HL-60 (cell line): ENCODE measurements around the gene DMAC1.

ENCODE experiments used
- CTCF ChIP-seq: IDR thresholded peaks from one replicate; pipeline ENCODE4 v1.5.1; 2011; ENCODE audit warnings: low read length, control low read depth, inconsistent platforms; ENCODE audit not compliant: insufficient read depth
- GABPA ChIP-seq: IDR thresholded peaks from 2 replicates; pipeline ENCODE4 v1.6.1; 2012; ENCODE audit warnings: low read depth
- POLR2AphosphoS5 ChIP-seq: IDR thresholded peaks from 2 replicates; pipeline ENCODE4 v1.6.1; 2012; ENCODE audit warnings: low read depth
- REST ChIP-seq: IDR thresholded peaks from 2 replicates; pipeline ENCODE4 v1.6.1; 2012; ENCODE audit warnings: low read depth; ENCODE audit not compliant: insufficient replicate concordance
- SPI1 ChIP-seq: IDR thresholded peaks from 2 replicates; pipeline ENCODE4 v1.6.1; 2012; ENCODE audit warnings: low read depth, mild to moderate bottlenecking, borderline replicate concordance

- no peak for TF ChIP-seq POLR2AphosphoS5
- no peak for TF ChIP-seq CTCF
- TF ChIP-seq GABPA = no peak
- no peak for TF ChIP-seq REST
- no peak for TF ChIP-seq SPI1
Measured at GRCh38 chr9:7834531-7834930, 35.0 kb upstream of the DMAC1 start.
